ENCODE results near the gene WDR18. TPM values are rescaled to one million over a fixed set of nuclear protein-coding genes. Genes with fewer than 3 reads are reported as not detected.

Gene WDR18
- total and polyA plus RNA-seq, 4 donors, result 24.3 to 45.3 (median 37.7) TPM

DNA sequence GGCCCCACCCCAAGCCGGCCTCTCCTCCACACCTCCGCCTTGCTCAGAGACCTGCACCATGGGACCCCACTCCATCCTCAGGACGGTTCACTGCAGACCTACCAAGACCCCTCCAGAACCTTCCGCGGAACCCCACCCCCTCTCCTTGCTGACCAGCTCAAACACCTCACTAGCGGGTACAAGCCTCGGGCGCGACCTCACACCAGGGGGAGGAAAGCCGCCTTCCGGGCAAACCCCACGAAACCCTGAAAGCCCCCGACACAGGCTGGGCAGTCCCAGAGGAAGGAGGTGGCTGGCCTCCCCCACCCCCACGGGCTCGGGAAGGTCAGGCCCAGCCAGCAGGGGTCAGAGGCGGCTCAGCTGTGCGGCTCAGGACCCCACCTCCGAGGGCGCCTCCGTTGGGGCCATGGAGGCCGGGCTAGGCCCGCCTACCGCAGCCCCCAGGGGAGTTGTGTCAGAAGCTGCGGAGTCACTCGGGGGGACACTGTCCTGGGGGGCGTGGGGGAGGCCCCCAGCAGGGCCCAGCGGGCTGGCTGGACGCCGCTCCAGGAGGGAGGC is 25.9 kb downstream of the WDR18 start:
- no peak for DNase-seq (ENCODE audit: low spot score)
- TF ChIP-seq GABPA (IDR thresholded peaks at IDR 0.05 in 1 of 2, conservative IDR thresholded peaks at IDR 0.05 in 1 of 2) (no peak), TAF1 (conservative IDR thresholded peaks at IDR 0.05) (no peak), RAD21 (IDR thresholded peaks at IDR 0.05) (no peak), YY1 (IDR thresholded peaks at IDR 0.05) (no peak), ZBTB33 (IDR thresholded peaks at IDR 0.05) (no peak), HNF4A (conservative IDR thresholded peaks at IDR 0.05) (no peak), RXRA (IDR thresholded peaks at IDR 0.05) (no peak), HNF4G (IDR thresholded peaks at IDR 0.05) (no peak), NR2F2 (IDR thresholded peaks at IDR 0.05) (no peak), SP1 (IDR thresholded peaks at IDR 0.05) (no peak)
- TF ChIP-seq, protein P1, sequence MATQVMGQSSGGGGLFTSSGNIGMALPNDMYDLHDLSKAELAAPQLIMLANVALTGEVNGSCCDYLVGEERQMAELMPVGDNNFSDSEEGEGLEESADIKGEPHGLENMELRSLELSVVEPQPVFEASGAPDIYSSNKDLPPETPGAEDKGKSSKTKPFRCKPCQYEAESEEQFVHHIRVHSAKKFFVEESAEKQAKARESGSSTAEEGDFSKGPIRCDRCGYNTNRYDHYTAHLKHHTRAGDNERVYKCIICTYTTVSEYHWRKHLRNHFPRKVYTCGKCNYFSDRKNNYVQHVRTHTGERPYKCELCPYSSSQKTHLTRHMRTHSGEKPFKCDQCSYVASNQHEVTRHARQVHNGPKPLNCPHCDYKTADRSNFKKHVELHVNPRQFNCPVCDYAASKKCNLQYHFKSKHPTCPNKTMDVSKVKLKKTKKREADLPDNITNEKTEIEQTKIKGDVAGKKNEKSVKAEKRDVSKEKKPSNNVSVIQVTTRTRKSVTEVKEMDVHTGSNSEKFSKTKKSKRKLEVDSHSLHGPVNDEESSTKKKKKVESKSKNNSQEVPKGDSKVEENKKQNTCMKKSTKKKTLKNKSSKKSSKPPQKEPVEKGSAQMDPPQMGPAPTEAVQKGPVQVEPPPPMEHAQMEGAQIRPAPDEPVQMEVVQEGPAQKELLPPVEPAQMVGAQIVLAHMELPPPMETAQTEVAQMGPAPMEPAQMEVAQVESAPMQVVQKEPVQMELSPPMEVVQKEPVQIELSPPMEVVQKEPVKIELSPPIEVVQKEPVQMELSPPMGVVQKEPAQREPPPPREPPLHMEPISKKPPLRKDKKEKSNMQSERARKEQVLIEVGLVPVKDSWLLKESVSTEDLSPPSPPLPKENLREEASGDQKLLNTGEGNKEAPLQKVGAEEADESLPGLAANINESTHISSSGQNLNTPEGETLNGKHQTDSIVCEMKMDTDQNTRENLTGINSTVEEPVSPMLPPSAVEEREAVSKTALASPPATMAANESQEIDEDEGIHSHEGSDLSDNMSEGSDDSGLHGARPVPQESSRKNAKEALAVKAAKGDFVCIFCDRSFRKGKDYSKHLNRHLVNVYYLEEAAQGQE (IDR thresholded peaks at IDR 0.05), result no peak
- 94% methylated on average over 29 of the region's 29 CpGs for WGBS
- Histone ChIP-seq H3K36me3 (ENCODE audit: control insufficient read depth in 4 of 4, insufficient read depth in 3 of 4, low read depth in 1 of 4, low read length in 3 of 4) (peaks cover 2 to 40% (median 16%) of the 10 kb centered on the region in 4 donors), H3K9ac (ENCODE audit: low read depth in 1 of 2, low read length in 2 of 2) (no peak overlapping the region), H3K4me1 (ENCODE audit: control insufficient read depth in 4 of 4, insufficient read depth in 4 of 4, low read length in 3 of 4) (no peaks in the 10 kb centered on the region), H3K4me3 (ENCODE audit: low read depth in 1 of 3, low read length in 3 of 3) (no peak overlapping the region), H3K27ac (ENCODE audit: low read depth in 1 of 2, low read length in 2 of 2) (no peak overlapping the region), H3K27me3 (ENCODE audit: control insufficient read depth in 4 of 4, insufficient read depth in 4 of 4, low read length in 3 of 4) (no peaks in the 10 kb centered on the region), H3K9me3 (ENCODE audit: control insufficient read depth in 4 of 4, low read length in 3 of 4) (no peaks in the 10 kb centered on the region)

GRCh38 chr19:1010586-1011510 is 26.7 kb downstream of the WDR18 start:
- no peaks in the 10 kb centered on the region for H3K9me3 ChIP-seq (ENCODE audit: control insufficient read depth in 4 of 4, low read length in 3 of 4)
- H3K9ac ChIP-seq (ENCODE audit: low read depth in 1 of 2, low read length in 2 of 2), result no peak overlapping the region
- H3K4me3 ChIP-seq (ENCODE audit: low read depth in 1 of 3, low read length in 3 of 3), result no peak overlapping the region
- DNase-seq (ENCODE audit: low spot score), result no peak
- H3K36me3 ChIP-seq (ENCODE audit: control insufficient read depth in 4 of 4, insufficient read depth in 3 of 4, low read depth in 1 of 4, low read length in 3 of 4), result peaks cover 2 to 40% (median 16%) of the 10 kb centered on the region in 4 donors
- 95% methylated on average over 56 of the region's 56 CpGs for WGBS
- no peaks in the 10 kb centered on the region for H3K27me3 ChIP-seq (ENCODE audit: control insufficient read depth in 4 of 4, insufficient read depth in 4 of 4, low read length in 3 of 4)
- TF ChIP-seq GABPA (IDR thresholded peaks at IDR 0.05 in 1 of 2, conservative IDR thresholded peaks at IDR 0.05 in 1 of 2), result no peak
- peaks cover 0 to 5% (median under 1%) of the 10 kb centered on the region in 4 donors for H3K4me1 ChIP-seq (ENCODE audit: control insufficient read depth in 4 of 4, insufficient read depth in 4 of 4, low read length in 3 of 4)
- H3K27ac ChIP-seq (ENCODE audit: low read depth in 1 of 2, low read length in 2 of 2), result no peak overlapping the region
